Omental fat pad (tissue), 4 donors: ENCODE data around the gene LIN37. TPM values are rescaled to one million over a fixed set of nuclear protein-coding genes. Genes with fewer than 3 reads are reported as not detected.

Source experiments
- ATAC-seq: fragments of 150-250 bp; one replicate; pipeline ENCODE4 v1.9.1; 2016; ENCODE audit warnings: mild to moderate bottlenecking, moderate library complexity; ENCODE audit not compliant: low FRiP score
- DNase-seq: peaks from one replicate; pipeline ENCODE4 v3.0.0-alpha.2; 2019; ENCODE audit warnings: low spot score
- CTCF ChIP-seq, 3 donors: fragments of 450-650 bp; IDR thresholded peaks; one replicate each; pipeline ENCODE4 v1.5.1; 2016 to 2017; ENCODE audit warnings: antibody characterized with exemption in 3 of 3, mild to moderate bottlenecking in 3 of 3, moderate library complexity in 2 of 3
- total RNA-seq, 4 donors: library from RNA; depleted of rRNA; stranded (reverse); fragments of >200 nt; gene quantifications; one replicate each; pipeline ENCODE4 v1.1.0, GENCODE V29; 2016

LIN37 gene
- total RNA-seq, 4 donors from 2014 or later = 11.3 to 18.3 (median 15.6) TPM

- TF ChIP-seq CTCF (IDR thresholded peaks at IDR 0.05) = no peak
- ATAC-seq (no peak), DNase-seq (no peak)
Observed at GRCh38 chr19:35731353-35731752, 17.0 kb upstream of the LIN37 start.

GRCh38 chr19:35731779-35732405 is 16.5 kb upstream of the LIN37 start:
- ATAC-seq (no peak), DNase-seq (no peak)
- TF ChIP-seq CTCF (IDR thresholded peaks at IDR 0.05) = no peak

GRCh38 chr19:35732540-35733179 is 15.7 kb upstream of the LIN37 start:
- no peak for ATAC-seq
- no peak for DNase-seq
- no peak for TF ChIP-seq CTCF (IDR thresholded peaks at IDR 0.05)

- ATAC-seq (no peak), DNase-seq (no peak)
- no peak for TF ChIP-seq CTCF (IDR thresholded peaks at IDR 0.05)
Observed at GRCh38 chr19:35733180-35734125, 14.9 kb upstream of the LIN37 start.

GRCh38 chr19:35734273-35734672 is 14.1 kb upstream of the LIN37 start:
- TF ChIP-seq CTCF (IDR thresholded peaks at IDR 0.05) = no peak
- DNase-seq (no peak), ATAC-seq (no peak)

- ATAC-seq = no peak
Observed at GRCh38 chr19:35734889-35735288, 13.5 kb upstream of the LIN37 start.

More at GRCh38 chr19:35734889-35735288, 13.5 kb upstream of the LIN37 start:
- DNase-seq = no peak
- TF ChIP-seq CTCF (IDR thresholded peaks at IDR 0.05) = no peak
